Hematopoietic multipotent progenitor cell treated with erythropoietin and hydrocortisone succinate and interleukin-3 and kit ligand, for 8 days (in vitro differentiated cells): Measurements from ENCODE around the gene CDK4.
A peak's percentile ranks its signal among the peaks of the same experiment; 100 is the strongest.

Experiments
- DNase-seq: peaks from one replicate; pipeline ENCODE4 v3.0.0-alpha.2; 2015

CDK4 gene

DNA sequence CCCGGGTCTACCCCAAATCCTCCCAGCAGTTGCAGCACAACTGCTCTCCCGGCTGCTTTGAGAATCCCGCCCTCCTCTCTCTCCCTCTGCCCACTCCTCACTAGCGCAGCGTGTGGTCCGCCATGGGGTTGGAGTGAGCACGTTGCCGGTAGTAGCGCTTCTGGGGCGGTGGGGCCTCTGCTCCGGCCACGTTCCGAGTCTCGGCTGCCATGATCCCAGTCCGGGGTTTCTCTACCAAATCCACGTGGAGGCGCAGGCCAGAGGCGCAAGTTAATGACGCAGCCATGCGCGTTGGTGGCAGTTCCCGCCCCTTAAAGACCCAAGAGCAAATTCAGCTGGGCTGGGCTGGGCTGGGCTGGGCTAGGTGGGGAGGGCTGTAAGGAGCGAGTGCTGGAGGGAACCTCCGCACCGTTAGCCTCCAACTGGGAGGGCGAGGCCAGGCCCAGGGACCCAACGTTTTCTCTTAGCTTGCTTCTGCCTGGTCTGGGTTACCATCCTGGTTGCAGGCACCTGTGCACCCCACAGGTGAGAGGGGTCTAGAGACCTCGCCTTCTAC is 19.8 kb upstream of the CDK4 start, which contains the start of gene METTL1:
Gene METTL1, minus strand, starts transcription at position 233 of the 556 bp plus-strand sequence. Its CDS starts 22 bp downstream, at position 211.
- DNase-seq, result peak; percentile 98

DNA sequence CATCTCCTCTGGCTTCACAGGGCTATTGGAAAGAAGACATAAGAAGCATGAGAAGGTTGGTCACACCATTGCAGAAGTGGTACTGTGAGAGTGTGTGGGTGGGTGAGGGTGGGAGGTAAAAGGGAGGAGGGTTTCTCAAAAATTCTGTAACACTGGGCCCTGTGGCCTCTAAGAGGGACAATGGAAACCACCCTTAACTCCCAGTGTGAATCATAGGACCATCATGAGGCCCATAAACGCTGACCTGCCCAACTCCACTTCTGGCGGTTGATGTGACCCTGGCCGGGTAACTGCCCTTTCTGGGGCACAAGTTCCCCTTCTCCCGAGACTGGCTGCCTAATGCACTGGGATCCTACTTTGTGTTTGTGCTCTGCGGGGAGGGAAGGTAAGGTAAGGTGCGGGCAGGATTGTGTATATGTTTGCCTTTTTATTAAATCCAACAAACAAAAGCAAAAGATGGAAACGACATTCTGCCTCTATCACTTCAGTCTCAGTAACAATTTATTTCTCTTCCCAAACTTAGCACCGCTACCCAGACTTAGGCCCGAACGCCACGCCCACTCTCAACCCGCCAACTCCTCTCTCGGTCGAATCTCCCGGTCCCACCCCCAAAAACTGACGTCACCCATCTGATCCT is 19.2 kb upstream of the CDK4 start:
- DNase-seq, result peak; percentile 96

DNA sequence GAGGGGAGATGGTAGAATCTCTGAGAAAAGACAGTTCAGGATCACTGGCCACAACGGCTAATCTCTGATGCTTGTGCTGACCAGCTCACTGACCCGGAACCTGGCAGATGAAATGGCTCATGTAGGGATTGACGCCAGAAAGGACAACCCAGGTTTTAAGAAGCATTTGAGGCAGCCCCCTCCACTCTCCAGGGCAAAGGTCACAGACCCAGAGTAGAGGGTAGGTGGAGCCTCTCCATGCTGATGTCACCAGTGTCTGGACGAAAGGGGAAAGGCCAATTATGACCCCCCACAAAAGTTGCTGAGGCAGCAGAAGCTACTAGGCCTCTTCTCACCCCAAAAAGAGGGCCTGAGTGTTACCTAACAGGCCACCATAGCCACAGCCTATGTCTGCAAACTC is 18.6 kb upstream of the CDK4 start:
- no peak for DNase-seq

DNA sequence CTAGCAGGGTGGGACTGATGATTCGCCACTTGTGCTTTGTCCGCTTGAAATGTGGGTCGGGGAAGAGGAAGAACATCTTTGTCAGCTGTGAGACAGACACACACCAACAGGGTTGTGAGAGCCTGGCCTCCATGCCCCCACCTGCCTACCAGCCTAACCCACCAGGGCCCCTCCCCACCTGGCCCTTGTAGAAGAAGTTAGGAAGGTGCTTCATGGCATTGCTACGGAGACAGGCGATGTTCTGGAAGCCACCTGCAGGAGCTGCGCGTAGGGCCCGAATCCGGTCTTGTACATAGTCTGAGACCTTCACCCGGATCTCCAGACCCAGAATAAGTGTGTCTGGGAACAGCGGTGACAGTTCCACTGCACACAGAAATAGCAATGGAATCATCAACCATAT is 17.5 kb upstream of the CDK4 start:
- DNase-seq, result no peak

DNA sequence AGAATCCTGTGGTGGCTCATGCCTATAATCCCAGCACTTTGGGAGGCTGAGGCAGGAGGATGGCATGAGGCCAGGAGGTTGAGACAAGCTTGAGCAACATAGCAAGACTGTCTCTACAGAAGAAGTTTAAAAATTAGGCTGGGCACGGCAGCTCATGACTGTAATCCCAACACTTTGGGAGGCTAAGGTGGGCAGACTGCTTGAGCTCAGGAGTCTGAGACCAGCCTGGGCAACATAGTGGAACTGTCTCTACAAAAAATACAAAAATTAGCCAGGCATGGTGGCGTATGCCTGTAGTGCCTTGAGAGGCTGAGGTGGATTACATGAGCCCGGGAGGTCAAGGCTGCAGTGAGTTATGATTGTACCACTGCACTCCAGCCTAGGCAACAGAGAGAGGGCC is 15.8 kb upstream of the CDK4 start:
- DNase-seq, result no peak

DNA sequence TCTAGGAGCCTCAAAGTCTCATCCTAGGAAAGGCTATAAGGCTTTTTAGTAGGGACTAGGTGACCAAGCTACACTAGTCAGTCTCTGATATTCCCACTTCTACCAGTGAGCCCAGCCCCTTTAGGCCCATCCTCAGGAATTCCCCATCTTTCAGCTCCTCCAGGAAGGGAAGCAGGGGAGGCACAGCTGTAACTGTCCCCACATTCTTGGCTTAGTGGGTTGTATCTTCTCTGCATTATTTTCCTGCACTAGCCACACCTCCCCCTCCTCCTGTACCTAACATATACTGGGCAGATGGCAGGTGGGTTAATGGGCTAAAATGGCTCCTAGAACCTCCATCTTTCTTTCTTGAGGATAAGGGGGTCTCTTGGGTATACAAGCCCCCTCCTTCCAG is 15.2 kb upstream of the CDK4 start:
- no peak for DNase-seq

DNA sequence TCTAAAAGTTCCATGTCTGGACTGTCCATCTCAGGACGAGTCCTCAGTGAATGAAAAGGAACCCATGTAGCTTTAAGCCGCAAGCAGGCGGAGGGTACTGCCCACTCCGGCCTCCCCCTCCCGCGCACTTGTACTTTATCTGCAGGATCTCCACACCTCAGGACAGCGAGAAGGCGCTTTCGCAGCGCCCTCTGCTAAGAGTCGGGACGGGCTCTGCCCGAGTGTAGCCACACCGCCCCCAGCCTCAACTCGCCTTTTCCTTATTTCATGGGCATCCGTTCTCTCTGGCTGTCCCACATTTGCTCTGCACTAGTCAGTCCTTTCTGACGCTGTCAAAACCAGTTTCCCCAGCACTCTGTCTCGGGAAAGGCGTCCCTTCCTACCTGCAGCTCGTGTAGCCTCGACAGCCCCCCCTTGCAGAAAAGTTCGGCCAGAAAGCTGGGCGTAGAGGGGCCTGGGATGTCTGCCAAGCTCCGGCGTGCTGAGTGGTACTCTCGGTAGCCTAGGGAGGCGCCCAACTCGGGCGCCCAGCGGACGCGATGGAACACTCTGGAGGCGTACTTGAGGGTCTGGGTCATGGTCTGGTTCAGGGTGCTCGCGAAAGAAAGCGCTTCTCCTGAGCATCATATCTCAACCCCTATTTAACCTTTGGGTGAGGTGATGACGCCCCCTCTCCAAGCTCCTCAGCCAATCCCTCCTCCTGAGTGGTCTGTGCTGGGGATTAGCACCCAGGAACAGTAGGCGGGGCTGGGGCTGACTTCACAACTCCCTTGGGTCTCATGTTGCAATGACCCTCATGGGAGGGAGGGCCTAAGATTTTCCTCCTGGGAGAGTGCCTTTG is 14.6 kb upstream of the CDK4 start, which contains the start of gene CYP27B1:
Gene CYP27B1, minus strand, starts transcription at position 615 of the 841 bp plus-strand sequence. Its CDS starts 37 bp downstream, at position 578.
- peak; percentile 42 for DNase-seq

DNA sequence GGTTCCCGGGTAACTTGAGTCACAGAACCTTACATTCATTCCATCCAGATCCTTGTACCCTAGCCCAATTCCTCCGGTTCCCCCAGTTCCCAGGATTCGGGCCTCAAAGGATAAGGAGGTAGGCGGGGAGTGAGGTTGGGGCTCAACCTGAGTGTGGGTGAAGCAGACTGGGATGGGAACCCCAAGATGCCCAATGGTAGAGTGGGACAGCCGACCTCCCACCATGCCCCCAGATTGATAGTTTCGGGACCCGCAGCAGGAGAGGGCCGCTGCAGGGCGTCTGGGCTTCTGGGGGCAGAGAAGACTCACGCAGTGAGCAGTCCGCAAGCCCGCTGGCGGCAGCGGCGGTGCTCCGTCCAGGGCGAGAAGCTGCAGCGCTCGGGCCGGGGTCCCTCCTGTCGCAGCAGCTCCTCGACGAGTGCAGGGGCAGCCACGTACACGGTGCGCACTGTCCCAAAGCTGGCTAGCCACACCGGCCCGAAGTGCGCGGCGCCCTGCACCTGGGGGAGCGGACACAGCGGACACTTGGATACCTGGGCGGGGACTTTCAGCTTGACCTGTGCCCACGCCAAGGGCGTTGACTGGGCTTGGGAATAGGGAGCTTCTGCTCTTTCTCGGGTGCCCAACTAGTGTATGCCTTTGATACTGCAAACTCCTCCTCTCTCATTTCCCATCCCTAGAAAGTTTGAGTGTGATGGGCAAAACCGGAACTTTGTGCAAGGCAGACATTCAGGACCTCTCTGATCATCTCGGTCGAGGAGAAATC is 13.8 kb upstream of the CDK4 start:
- DNase-seq, result no peak

DNA sequence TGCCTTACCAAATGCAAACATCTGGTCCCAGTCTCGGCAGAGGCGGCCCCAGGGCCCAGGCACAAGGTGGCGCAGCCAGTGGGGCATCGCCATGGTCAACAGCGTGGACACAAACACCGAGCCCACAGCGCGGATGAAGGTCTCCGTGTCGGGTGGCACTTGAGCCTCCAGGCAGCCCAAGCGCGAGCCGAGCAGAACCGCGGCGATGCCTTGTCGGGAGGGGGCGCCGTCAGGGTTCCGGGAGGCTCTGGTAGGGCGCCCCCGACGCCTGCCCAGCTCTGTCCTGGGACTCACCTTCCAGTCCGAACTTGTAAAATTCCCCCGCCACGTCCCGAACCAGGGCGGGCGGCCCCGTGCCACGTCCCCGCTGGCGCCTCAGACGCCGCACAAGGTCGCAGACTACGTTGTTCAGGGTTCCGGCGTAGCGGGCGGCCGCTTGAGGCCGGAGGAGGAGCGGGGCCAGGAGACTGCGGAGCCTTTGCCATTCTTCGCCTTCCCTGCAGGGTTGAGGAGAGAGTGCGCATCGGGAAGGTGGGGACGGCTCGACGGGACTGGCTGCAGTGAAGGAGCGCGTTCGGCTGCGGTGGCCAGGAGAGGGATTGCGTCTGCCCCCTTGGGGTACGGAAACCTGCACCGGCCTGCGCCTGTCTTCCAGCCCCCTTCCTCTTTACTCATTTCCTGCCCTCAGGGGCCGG is 13.0 kb upstream of the CDK4 start:
- DNase-seq, result peak; percentile 45

DNA sequence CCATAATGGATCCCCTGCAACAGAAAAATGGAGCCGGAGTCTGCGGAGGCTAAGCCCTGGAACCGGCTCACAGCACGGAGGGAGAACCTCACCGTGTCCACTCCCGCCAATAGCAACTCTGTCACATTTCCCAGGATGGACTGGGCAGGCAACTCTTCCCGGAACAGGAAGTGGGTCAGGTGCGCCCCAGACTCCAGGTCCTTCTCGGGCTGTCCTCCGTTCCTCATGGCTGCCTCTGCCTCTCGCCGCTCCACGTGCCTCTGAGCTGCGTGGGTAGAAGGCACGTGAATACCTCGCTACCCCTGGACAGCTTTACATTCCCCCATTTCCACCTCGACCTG is 12.5 kb upstream of the CDK4 start:
- no peak for DNase-seq

DNA sequence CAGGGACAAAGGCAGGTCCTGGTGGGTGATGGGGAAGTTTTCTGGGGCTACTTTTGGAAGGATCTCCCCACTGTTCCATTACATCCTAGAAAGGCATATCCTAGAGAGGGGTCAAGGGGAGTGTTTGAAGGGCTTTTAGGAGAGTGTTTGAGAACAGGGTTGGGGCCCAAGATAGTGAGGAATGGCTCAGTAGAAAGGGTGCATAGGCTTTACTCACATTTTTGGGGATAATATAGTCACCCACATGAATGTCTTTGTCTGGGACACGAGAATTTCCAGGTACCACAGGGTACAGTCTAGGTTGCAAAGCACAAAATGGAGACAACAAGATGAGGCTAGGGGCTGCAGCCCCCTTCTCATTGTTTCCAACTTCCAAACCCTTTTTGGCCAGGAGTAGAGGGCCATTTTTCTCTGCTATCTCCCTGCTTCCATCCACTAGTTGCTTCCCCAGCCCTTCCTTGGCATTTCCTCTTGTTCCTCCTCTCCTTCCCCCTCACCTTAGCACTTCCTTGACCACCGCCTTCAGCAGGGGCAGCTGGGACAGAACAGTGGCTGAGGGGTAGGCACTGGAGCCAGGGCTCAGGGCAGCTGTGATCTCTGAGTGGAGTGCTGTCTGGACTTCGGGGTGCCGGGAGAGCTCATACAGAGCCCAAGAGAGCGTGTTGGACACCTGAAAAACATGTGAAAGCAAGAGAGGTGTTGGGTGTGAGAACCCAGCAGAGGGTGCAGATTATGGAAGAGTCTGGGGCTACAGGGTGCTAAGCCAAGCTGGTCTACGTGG is 12.0 kb upstream of the CDK4 start:
- DNase-seq, result no peak

DNA sequence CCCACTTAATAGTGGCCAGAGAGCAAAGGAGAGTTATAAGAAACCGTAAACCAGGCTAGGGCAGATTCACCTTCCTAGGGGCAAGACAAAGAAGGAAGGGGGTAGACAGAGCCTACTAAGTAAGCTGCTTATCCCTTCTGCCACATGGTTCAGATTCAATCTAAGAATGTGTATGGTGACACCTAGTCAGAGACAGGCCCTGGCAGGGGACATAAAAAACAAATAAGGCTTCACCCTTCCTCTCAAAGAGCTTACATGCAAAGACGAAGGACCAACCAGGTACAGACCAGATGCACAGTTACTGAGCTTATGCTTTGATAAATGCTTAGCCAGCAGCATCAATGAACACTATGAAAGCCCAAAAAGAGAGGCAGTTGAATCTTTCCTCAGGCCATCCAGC is 10.4 kb upstream of the CDK4 start:
- no peak for DNase-seq

DNA sequence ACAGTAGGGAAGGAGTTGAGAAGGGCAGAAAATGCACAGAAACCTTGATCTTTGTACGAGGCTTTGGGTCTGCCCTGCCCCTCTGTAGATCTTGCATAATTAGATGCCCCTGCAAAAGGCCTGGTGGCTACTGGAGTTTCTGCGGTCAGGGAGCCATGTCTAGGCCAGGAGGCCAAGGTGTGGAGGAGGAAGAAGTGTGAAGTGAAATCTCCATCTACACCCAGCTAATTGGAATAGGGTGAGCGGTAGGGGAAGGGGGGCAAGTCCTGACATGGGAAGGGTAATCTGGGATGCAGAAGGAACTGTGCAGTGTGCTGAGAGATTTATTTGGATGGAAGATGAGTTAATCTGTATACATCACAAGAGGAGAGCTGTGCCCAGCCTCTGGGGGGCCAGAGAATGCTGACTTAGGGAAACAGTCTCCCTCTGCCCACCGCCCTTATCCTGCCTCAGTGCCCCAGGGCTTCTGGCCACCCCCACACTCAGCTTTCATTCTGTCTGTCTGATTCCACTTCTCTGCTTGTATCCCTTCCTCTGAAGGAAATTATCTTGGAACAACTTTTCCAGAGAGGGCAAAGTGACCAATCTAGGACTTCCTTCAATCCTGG is 9.4 kb upstream of the CDK4 start:
- no peak for DNase-seq

DNA sequence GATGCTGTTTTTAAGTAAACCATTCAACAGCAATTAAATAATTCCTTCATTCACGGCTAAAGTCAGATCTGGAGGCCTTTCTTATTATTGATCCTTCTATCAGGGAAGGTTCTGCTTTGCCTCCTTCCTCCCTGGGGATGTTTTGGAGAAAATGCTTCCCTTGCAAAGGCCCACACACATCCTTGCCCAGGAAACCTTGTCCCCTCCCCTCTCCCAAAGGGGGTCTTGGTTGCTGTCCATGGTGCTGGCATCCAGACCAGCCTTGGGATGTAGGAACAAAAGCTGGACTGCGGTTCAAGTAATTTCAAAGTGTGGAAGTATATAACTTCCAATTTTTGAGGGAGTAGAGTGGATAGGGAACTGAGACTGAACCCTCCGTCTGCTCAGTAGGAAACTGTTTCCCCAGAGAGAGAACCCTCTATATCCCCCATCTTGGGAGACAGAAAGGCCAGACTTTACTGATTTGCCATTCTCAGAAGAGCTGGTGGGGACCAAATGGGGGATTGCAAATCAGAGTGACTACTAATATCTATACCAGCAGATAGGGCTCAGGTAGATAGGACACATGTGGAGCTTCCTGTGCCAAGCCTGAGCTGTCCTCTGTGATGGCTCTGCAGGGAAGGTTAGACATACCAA is 8.4 kb upstream of the CDK4 start:
- no peak for DNase-seq

DNA sequence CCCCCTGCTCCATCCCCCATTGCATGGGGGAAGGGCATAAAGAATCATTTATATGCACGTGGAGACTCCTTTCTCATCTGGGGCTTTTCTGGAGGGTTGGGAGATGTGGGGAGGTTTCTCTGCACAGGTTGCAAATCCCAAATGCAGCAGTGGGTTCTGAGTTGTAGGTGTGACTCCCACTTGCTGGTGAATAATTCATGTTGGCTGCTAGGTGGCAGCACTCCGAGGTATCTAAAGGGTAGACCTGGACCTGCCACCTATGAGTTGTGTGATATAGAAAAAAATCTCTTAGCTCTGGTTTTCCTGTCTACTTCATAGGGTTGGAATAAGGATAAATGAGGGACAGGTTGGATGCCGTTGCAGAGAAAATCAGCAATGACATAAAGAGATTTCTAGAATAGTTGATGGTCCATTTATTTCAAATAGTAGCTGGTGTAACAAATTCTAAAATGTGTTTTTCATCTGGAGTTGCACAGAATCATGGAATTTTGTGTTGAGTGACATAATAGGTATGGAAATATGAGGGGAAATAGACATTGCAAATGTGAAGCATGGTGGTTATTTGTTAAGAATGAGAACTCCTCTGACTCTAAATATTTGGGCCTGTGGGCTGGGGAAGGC is 7.4 kb upstream of the CDK4 start:
- DNase-seq, result peak; percentile 60

DNA sequence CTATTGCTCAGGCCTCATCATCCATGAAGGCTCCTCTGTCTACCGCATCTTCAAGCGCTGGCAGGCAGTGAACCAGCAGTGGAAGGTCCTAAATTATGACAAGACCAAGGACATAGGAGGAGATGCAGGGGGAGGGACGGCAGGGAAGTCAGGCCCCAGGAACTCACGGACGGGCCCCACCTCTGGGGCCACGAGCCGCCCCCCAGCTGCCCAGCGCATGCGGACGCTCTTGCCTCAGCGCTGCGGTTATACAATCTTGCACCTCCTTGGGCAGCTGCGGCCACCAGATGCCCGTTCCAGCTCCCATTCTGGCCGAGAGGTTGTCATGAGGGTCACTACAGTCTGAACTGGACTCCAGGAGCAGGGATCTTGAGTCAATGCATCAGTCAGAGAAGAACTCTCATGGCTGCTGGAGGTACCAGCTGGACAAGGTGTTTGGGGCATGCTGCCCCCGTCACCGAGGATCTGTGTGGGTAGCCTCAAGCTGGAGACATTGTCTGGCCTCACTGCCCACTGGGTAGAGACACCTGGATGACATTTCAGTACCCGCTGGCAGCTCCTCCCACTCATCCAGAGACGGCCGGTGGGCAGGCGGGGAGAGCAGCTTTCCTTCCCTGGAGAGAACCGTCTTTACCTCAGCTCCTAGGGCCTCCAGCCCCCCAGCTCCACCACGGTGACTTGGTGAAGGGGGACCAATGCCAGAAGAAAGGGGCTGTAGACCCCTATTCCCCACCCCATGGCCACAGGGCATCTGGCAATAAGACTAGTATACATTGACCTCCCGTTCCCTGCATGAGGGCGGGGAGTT is 6.6 kb upstream of the CDK4 start:
- no peak for DNase-seq

DNA sequence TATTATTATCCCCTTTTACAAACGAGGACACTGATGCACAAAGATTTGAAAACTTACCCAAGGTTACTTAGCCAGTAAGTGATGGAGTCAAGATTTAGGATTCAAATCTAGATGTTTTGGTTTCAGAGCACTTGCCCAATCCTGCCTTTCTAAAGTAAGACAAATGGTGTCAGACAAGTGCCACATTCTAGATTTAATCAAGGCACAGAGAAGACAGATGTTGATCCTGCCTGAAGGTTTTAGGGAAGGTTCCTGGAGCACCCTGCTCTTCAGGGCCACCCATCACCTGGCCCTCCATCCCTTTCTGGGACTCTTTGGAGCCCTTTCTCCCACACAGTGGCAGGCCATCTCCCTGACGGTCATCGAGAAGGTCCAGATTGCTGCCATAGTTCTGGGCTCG is 5.7 kb upstream of the CDK4 start:
- no peak for DNase-seq

DNA sequence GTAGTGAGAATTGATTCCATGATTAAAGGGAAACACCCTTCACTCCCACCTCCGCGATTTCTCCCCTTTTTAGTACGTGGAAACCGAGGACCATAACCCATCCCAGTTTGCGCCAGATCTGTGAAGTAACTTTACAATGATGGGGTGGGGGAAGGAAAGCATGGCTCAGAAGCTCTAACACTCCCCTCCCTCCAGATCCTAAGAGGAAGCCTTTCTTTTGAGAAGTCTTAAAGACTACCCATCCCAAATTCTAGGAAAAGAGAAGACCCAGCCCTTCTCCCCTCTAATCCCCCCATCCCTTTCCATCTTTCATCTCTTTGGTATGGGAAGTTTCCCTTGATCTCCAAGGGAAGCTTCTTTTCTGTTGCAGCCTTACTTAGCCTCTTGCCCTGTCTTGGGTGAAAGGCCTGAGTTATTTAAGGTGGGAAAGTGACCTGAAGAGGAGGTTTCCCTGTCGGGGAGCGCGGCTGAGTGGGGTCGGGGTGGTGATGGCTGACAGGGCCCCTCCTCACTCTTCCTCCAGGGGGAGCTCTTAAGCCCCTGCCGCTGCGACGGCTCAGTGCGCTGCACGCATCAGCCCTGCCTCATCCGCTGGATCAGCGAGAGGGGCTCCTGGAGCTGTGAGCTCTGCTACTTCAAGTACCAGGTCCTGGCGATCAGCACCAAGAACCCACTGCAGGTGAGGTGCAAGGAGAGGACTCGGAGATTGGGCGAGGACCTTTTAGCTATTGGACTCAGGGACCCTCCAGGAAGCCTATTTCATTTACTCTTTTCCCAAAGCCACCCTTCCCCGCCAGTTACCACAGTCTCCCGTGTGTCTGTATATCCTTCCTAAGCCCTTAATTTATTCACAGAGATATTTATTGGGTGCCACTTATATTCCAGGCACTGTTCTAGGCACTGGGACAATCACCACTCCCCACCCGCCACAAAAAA is 4.6 kb upstream of the CDK4 start:
- DNase-seq, result peak; percentile 71
